Activated naive CD8-positive, alpha-beta T cell treated with anti-CD3 and anti-CD28 coated beads, Interleukin-2, amount 50 U/mL, for 16 hours (primary cell): ENCODE results near the gene DESI2.

Source experiments
- DNase-seq: peaks from one replicate; pipeline ENCODE4 v3.0.0-alpha.2; 2020; ENCODE audit warnings: low read depth, low spot score

Gene DESI2

GRCh38 chr1:244751271-244751895 is 98.5 kb downstream of the DESI2 start:
- DNase-seq: no peak

- no peak for DNase-seq
Observed at GRCh38 chr1:244755673-244756072, 102.7 kb downstream of the DESI2 start.

- no peak for DNase-seq
Observed at GRCh38 chr1:244757091-244757939, 104.4 kb downstream of the DESI2 start.
